MCF 10A (cell line): ENCODE data around the gene LOXL3. TPM values are rescaled to one million over a fixed set of nuclear protein-coding genes. Genes with fewer than 3 reads are reported as not detected.

Source experiments
- BruUV-seq: library from RNA; stranded (reverse); fragments of 400-500 nt; replicated peaks from 2 replicates; lab custom pipeline; 2021; lab: Mats Ljungman, UMichigan
- CTCF ChIA-PET: fragments of 300-600 bp; sonication (Branson Sonifier 250); formaldehyde crosslinking; extraction: SDS; loops from one replicate; lab custom pipeline; 2021; ENCODE audit warnings: antibody characterized with exemption, inconsistent platforms; lab: Yijun Ruan, JAX
- POLR2A ChIA-PET: fragments of 300-600, 350-650 bp; sonication (Branson Sonifier 250); formaldehyde crosslinking; extraction: SDS; loops from one replicate; lab custom pipeline; 2020; ENCODE audit warnings: antibody characterized with exemption, inconsistent platforms; lab: Yijun Ruan, JAX
- DNase-seq: peaks from one replicate; pipeline ENCODE4 v3.0.0-alpha.2; 2018; ENCODE audit not compliant: unreplicated experiment
- H3K27ac Mint-ChIP-seq: one replicate; pipeline ENCODE4 v1.8.0; 2022; ENCODE audit warnings: mild to moderate bottlenecking, low read depth, mixed read lengths; ENCODE audit not compliant: unreplicated experiment
- H3K27me3 Mint-ChIP-seq: one replicate; pipeline ENCODE4 v1.8.0; 2022; ENCODE audit warnings: mixed read lengths; ENCODE audit not compliant: insufficient read depth, unreplicated experiment
- H3K36me3 Mint-ChIP-seq: one replicate; pipeline ENCODE4 v1.8.0; 2022; ENCODE audit warnings: mild to moderate bottlenecking, moderate library complexity, mixed read lengths; ENCODE audit not compliant: insufficient read depth, unreplicated experiment
- H3K4me1 Mint-ChIP-seq: one replicate; pipeline ENCODE4 v1.8.0; 2022; ENCODE audit warnings: mixed read lengths; ENCODE audit not compliant: insufficient read depth, unreplicated experiment
- H3K4me3 Mint-ChIP-seq: one replicate; pipeline ENCODE4 v1.8.0; 2022; ENCODE audit warnings: mild to moderate bottlenecking, moderate library complexity, mixed read lengths; ENCODE audit not compliant: unreplicated experiment
- H3K9me3 Mint-ChIP-seq: one replicate; pipeline ENCODE4 v1.8.0; 2022; ENCODE audit warnings: mixed read lengths; ENCODE audit not compliant: unreplicated experiment
- CTCF ChIP-seq: fragments of 200-600 bp; IDR thresholded peaks from one replicate; pipeline ENCODE4 v1.8.0; 2022; ENCODE audit warnings: antibody characterized with exemption, mild to moderate bottlenecking; ENCODE audit not compliant: unreplicated experiment
- intact Hi-C: fragments of 100-400 bp; cut with micrococcal nuclease; formaldehyde crosslinking; loops from 2 replicates; pipeline ENCODE4 v1.14.1; 2022
- total RNA-seq: library from RNA; stranded (reverse); gene quantifications from 2 replicates; pipeline ENCODE4 v1.2.3, GENCODE V29; 2022

LOXL3 gene
- total RNA-seq, 1 experiment from 2014 or later = 0.93 TPM

GRCh38 chr2:74533464-74533863 lies 20.3 kb downstream of the LOXL3 start:
- no peak for DNase-seq
- CTCF ChIA-PET = interaction anchor here (0.6 to 3.8 kb wide), 12 partner anchors 12 to 78 kb away, joined by 3 to 71 read pairs (median 5); partner anchors contain the start of genes CCDC142 and TTC31
- Mint-ChIP-seq H3K27me3 (no peaks in the 10 kb centered on the region), H3K27ac (no peak overlapping the region), H3K4me3 (no peak overlapping the region), H3K36me3 (peaks cover 4% of the 10 kb centered on the region), H3K4me1 (peaks cover 19% of the 10 kb centered on the region), H3K9me3 (no peaks in the 10 kb centered on the region)
- no peak for TF ChIP-seq CTCF
- BruUV-seq = no TSS peak
- intact Hi-C loops = loop anchor here (5.0 kb wide), 1 partner anchor 196 kb away; no protein-coding TSS in a partner anchor
- POLR2A ChIA-PET = interaction anchor here (4.7 to 8.1 kb wide), 2 partner anchors 27 to 54 kb away, joined by 34 to 135 read pairs; partner anchors contain the start of gene PCGF1

GRCh38 chr2:74532222-74532621 lies 21.5 kb downstream of the LOXL3 start:
- Mint-ChIP-seq H3K36me3 (peaks cover 9% of the 10 kb centered on the region), H3K27ac (peak overlapping the region; percentile 20), H3K4me3 (peak overlapping the region; percentile 24), H3K9me3 (no peaks in the 10 kb centered on the region), H3K4me1 (peaks cover 28% of the 10 kb centered on the region), H3K27me3 (no peaks in the 10 kb centered on the region)
- intact Hi-C loops = loop anchor here (1.0 to 5.0 kb wide), 3 partner anchors 49 to 195 kb away; partner anchors contain the start of gene TTC31
- DNase-seq = peak; percentile 48
- BruUV-seq = no TSS peak
- peak; percentile 34 for TF ChIP-seq CTCF
- ChIA-PET POLR2A (interaction anchor here (0.6 to 8.1 kb wide), 9 partner anchors 25 to 243 kb away, joined by 3 to 135 read pairs (median 4); partner anchors contain the start of genes CCDC142, PCGF1, TTC31 and WBP1), CTCF (interaction anchor here (0.5 to 7.3 kb wide), 20 partner anchors 10 to 170 kb away, joined by 3 to 80 read pairs (median 5); partner anchors contain the start of genes CCDC142, PCGF1 and TTC31)

- Mint-ChIP-seq H3K4me1 (peaks cover 32% of the 10 kb centered on the region), H3K27me3 (no peaks in the 10 kb centered on the region), H3K36me3 (peaks cover 14% of the 10 kb centered on the region), H3K4me3 (peak overlapping the region; percentile 24), H3K27ac (peak overlapping the region; percentile 20), H3K9me3 (no peaks in the 10 kb centered on the region)
- no peak for DNase-seq
- BruUV-seq = no TSS peak
- ChIA-PET CTCF (interaction anchor here (0.5 to 7.3 kb wide), 18 partner anchors 11 to 91 kb away, joined by 3 to 80 read pairs (median 5); partner anchors contain the start of genes CCDC142, PCGF1 and TTC31), POLR2A (interaction anchor here (0.7 to 8.1 kb wide), 8 partner anchors 25 to 89 kb away, joined by 3 to 135 read pairs (median 4); partner anchors contain the start of genes CCDC142, PCGF1, TTC31 and WBP1)
- intact Hi-C loops = loop anchor here (1.0 to 5.0 kb wide), 3 partner anchors 48 to 194 kb away; partner anchors contain the start of gene TTC31
- TF ChIP-seq CTCF = no peak
Observed at GRCh38 chr2:74531666-74532065, 22.1 kb downstream of the LOXL3 start.
